Osteoblast (primary cell): ENCODE data around the gene PLEKHN1. TPM values are rescaled to one million over a fixed set of nuclear protein-coding genes. Genes with fewer than 3 reads are reported as not detected.

Experiments
- DNase-seq: peaks from one replicate; pipeline ENCODE4 v3.0.0; 2011; ENCODE audit warnings: low spot score, mixed read lengths; ENCODE audit not compliant: insufficient read length; ENCODE audit errors: missing footprints
- H2AFZ ChIP-seq: 2 replicates; pipeline ENCODE4 v1.6.0; 2011; ENCODE audit warnings: mild to moderate bottlenecking, low read length
- H3K27ac ChIP-seq: 2 replicates; pipeline ENCODE4 v1.5.1; 2011; ENCODE audit warnings: mild to moderate bottlenecking, low read depth, low read length, moderate library complexity
- H3K27me3 ChIP-seq: 2 replicates; pipeline ENCODE4 v1.6.0; 2012; ENCODE audit warnings: mild to moderate bottlenecking, control low read depth, inconsistent platforms, low read length, moderate library complexity; ENCODE audit not compliant: insufficient read depth
- H3K36me3 ChIP-seq: 2 replicates; pipeline ENCODE4 v1.5.1; 2011; ENCODE audit warnings: mild to moderate bottlenecking, low read length, control low read depth, moderate library complexity; ENCODE audit not compliant: insufficient read depth
- H3K4me1 ChIP-seq: 2 replicates; pipeline ENCODE4 v1.5.1; 2011; ENCODE audit warnings: mild to moderate bottlenecking, low read length, control low read depth, moderate library complexity; ENCODE audit not compliant: insufficient read depth
- H3K4me2 ChIP-seq: 2 replicates; pipeline ENCODE4 v1.6.0; 2011; ENCODE audit warnings: mild to moderate bottlenecking, low read length; ENCODE audit not compliant: insufficient read depth
- H3K4me3 ChIP-seq: fragments of 200-600 bp; sonication (generic); 3 replicates; pipeline ENCODE4 v1.5.1; 2012; ENCODE audit warnings: mild to moderate bottlenecking, low read length, inconsistent platforms; ENCODE audit not compliant: insufficient read depth
- H3K79me2 ChIP-seq: 2 replicates; pipeline ENCODE4 v1.6.0; 2012; ENCODE audit warnings: mild to moderate bottlenecking, low read length, control low read depth, inconsistent platforms; ENCODE audit not compliant: insufficient read depth
- H3K9me3 ChIP-seq: 2 replicates; pipeline ENCODE4 v1.5.1; 2011; ENCODE audit warnings: low read depth, low read length, control low read depth
- H4K20me1 ChIP-seq: 2 replicates; pipeline ENCODE4 v1.6.0; 2012; ENCODE audit warnings: mild to moderate bottlenecking, low read length, control low read depth; ENCODE audit not compliant: insufficient read depth
- total RNA-seq: library from RNA; depleted of rRNA; stranded (reverse); fragments of >200 nt; gene quantifications from 2 replicates; pipeline ENCODE4 v1.2.3, GENCODE V29; 2012
- TF ChIP-seq, protein P1 (sequence below): IDR thresholded peaks from 2 replicates; pipeline ENCODE4 v1.5.1; 2011; ENCODE audit warnings: mild to moderate bottlenecking, low read depth, low read length, moderate library complexity; ENCODE audit errors: extremely low read depth

The PLEKHN1 gene
- total RNA-seq, 1 donor, result 0.36 TPM

DNA sequence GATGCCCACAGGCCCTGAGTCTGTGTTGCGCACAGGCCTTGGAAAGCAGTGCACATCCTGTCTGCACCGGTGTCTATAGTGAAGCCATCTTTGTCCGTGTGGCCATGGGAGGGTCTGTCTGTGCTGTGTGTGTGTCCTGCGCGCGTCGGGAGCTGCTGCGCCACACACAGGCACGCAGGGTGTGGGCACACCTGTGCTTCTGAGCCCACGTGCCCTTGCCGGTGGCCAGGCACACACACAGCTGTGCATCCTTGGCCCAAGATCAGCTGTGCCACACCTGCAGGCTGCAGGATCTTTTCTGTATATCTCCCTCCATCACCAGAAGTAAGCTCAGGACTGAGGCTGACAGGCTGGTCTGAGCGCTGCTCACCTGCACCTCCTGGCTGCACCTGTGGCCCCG is 45.8 kb upstream of the PLEKHN1 start:
- TF ChIP-seq, protein P1, sequence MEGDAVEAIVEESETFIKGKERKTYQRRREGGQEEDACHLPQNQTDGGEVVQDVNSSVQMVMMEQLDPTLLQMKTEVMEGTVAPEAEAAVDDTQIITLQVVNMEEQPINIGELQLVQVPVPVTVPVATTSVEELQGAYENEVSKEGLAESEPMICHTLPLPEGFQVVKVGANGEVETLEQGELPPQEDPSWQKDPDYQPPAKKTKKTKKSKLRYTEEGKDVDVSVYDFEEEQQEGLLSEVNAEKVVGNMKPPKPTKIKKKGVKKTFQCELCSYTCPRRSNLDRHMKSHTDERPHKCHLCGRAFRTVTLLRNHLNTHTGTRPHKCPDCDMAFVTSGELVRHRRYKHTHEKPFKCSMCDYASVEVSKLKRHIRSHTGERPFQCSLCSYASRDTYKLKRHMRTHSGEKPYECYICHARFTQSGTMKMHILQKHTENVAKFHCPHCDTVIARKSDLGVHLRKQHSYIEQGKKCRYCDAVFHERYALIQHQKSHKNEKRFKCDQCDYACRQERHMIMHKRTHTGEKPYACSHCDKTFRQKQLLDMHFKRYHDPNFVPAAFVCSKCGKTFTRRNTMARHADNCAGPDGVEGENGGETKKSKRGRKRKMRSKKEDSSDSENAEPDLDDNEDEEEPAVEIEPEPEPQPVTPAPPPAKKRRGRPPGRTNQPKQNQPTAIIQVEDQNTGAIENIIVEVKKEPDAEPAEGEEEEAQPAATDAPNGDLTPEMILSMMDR, result no peak
- DNase-seq, result no peak
- Histone ChIP-seq H3K9me3 (no peaks in the 10 kb centered on the region), H3K79me2 (no peaks in the 10 kb centered on the region), H3K36me3 (no peaks in the 10 kb centered on the region), H3K4me3 (peak overlapping the region; percentile 25), H3K27me3 (peaks cover 46% of the 10 kb centered on the region), H4K20me1 (peaks cover 23% of the 10 kb centered on the region), H3K4me1 (peaks cover 16% of the 10 kb centered on the region), H3K27ac (no peak overlapping the region), H3K4me2 (peak overlapping the region; percentile 54), H2AFZ (no peak overlapping the region)

DNA sequence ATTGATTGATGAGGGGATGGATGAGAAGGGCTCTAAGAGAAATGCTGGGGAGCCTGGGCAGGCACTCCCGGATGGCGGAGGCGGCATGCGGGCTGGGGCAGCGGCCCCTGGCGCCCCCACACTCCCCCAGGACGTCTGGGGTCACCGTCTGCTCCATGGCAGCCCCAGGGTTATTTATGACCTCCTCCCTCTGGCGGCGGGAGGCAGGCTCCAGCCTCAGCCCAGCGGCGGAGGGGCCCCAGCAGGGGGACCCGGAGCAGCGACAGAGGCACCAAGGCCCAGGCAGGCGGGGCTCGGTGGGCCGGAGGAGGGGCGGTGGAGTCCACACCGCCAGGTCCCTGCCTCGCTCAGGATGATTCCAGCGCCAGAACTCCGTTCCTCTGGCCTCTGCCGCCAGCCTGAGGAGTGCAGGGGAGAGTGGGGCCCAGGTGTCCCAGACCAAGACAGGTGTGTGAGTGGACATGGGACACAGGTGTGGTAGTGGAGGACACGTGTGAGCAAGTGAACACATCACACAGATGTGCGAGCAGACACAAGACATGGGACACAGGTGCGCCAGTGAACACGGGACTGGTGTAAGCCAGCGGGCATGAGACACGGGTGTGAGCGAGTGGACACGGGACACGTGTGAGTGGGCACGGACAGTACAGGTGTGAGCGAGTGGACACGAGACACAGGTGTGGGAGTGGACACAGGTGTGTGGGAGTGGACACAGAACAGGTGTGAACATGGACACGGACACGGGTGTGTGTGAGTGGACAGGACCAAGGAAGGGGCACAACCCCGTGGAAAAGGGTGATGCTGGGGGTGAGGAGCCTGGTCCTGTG is 45.1 kb upstream of the PLEKHN1 start:
- peak; percentile 99 for DNase-seq
- Histone ChIP-seq H3K79me2 (no peaks in the 10 kb centered on the region), H2AFZ (no peak overlapping the region), H3K4me3 (peak overlapping the region; percentile 25), H4K20me1 (peaks cover 30% of the 10 kb centered on the region), H3K27ac (no peak overlapping the region), H3K9me3 (no peaks in the 10 kb centered on the region), H3K36me3 (no peaks in the 10 kb centered on the region), H3K4me1 (peaks cover 19% of the 10 kb centered on the region), H3K4me2 (peak overlapping the region; percentile 54), H3K27me3 (peaks cover 39% of the 10 kb centered on the region)
- TF ChIP-seq, protein P1, result peak; percentile 30

DNA sequence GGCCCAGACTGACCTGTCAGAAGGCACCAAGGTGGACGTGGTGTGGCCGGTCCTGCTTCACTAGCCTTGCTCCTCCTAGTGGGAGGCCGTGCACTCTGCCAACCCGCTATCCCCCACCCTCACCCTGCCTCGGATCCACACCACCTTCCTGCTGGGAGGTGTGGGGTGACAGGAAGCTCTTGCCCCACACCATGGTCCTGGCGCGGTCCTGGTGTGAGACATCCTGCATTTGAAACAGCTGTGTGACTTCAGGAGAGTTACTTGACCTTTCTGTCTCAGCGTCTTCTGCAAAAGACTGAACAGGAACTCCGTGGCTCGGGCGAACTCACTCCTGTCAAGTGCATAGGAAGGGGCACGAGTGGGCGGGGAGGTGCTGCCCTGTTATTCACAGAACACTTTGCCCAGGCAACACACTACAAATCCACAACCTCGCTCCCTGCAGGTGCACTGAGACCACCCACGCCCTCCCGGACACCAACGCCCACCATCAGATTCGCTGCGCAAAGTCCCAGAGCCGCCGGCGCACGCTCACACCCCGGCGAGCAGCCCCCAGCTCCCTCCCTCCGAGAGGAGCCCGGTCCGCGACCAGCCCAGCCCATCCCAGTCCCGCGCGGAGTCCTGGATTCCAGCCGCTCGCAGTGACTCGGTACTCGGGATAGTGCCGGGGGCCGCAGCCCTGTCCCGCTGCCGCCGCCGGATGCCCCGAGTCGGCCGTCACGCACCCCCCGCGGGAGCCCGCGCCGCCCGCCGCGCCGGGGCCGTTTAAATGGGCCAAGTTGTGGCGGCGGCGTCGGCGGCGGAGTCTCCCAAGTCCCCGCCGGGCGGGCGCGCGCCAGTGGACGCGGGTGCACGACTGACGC is 42.9 kb upstream of the PLEKHN1 start, which contains the start of gene SAMD11:
SAMD11 (plus strand) TSS at position 793 of the 860 bp plus-strand sequence. CDS start 509 bp downstream, outside the sequence.
- TF ChIP-seq, protein P1, result no peak
- Histone ChIP-seq H3K27me3 (peaks cover 19% of the 10 kb centered on the region), H3K4me1 (peaks cover 19% of the 10 kb centered on the region), H4K20me1 (peaks cover 48% of the 10 kb centered on the region), H3K27ac (no peak within 1 kb of the TSS), H3K4me2 (peak within 1 kb of the TSS; percentile 85), H3K9me3 (no peaks in the 10 kb centered on the region), H3K36me3 (no peaks in the 10 kb centered on the region), H2AFZ (no peak within 1 kb of the TSS), H3K4me3 (peak within 1 kb of the TSS; percentile 75), H3K79me2 (no peaks in the 10 kb centered on the region)
- DNase-seq, result peak; percentile 99
